Cardiac fibroblast (primary cell): ENCODE measurements around the gene SERINC4.

Experiments used
- DNase-seq, 2 donors: peaks; one replicate each; pipeline versions ENCODE4 v3.0.0 to v3.0.0-alpha.2; 2010; ENCODE audit warnings: low read depth in 2 of 2
- H3K4me3 ChIP-seq, 2 donors: replicated peaks in 1 of 2; 1 replicate in 1 of 2; 2 replicates in 1 of 2; pipeline ENCODE4 v1.5.1; 2011; ENCODE audit warnings: low read depth in 2 of 2, low read length in 2 of 2, mild to moderate bottlenecking in 2 of 2, moderate library complexity in 1 of 2
- TF ChIP-seq, protein P1 (sequence below): IDR thresholded peaks from one replicate; pipeline ENCODE4 v1.5.1; 2011; ENCODE audit warnings: low read depth, mild to moderate bottlenecking, low read length, inconsistent platforms

SERINC4 gene

DNA sequence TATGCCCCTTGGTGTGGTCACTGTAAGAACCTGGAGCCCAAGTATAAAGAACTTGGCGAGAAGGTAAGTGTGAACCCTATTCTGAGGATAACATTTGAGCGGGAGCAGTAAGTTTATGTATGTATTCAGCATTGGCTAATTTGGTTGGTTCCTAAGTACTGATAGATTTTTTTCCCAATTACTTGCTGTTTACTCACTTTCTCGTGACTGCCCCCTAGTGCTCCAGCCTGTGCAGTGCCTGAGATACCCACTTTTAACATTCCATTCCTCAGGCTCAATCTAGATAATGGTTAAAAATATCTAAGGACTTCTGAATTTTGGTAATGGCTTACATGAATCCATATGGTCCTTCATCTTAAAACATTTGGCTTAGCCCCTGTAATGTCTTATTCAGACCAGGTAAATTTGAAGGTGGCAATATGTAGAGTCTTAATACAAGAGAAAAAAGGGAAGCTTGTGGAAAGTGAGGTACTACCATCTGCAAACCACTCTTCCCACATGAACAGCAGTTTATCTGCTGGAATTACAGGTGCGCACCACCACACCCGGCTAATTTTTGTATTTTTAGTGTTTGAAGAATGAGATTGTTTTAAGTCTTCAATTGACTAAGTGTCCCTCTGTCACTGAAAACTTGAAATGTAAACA is 30.3 kb downstream of the SERINC4 start:
- TF ChIP-seq, protein P1, sequence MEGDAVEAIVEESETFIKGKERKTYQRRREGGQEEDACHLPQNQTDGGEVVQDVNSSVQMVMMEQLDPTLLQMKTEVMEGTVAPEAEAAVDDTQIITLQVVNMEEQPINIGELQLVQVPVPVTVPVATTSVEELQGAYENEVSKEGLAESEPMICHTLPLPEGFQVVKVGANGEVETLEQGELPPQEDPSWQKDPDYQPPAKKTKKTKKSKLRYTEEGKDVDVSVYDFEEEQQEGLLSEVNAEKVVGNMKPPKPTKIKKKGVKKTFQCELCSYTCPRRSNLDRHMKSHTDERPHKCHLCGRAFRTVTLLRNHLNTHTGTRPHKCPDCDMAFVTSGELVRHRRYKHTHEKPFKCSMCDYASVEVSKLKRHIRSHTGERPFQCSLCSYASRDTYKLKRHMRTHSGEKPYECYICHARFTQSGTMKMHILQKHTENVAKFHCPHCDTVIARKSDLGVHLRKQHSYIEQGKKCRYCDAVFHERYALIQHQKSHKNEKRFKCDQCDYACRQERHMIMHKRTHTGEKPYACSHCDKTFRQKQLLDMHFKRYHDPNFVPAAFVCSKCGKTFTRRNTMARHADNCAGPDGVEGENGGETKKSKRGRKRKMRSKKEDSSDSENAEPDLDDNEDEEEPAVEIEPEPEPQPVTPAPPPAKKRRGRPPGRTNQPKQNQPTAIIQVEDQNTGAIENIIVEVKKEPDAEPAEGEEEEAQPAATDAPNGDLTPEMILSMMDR: peak; percentile 91
- DNase-seq: peak; percentile 75 to 77
- no peak overlapping the region for H3K4me3 ChIP-seq

DNA sequence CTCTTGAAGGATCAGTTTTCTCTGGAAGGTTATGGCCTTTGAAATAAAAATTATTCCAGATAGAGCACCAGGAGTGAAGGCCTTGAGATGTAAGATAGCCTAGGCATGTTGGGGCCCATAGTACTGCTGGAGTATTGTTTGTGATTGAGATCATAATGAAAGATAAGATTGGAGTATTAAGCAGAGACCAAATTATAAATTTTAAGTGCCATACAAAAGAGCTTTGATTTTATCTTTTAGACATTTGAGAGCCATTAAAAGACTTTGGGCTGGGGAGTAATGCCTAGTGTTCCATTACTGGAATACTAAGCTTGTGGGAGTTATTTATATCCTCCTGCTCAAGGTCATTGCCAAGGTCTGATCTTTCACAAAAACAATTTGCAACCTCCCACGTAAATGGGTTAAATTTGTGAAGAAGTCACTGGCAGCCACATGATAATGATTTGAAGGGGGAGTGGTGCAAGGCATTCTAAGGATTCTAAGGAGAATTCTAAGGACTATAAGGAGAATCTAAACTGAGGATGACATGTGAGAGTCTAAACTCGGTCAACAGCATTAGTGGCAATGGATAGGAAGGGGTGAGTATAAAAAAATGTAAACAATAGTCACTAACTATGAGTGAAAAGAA is 36.1 kb downstream of the SERINC4 start:
- TF ChIP-seq, protein P1: no peak
- no peak for DNase-seq

DNA sequence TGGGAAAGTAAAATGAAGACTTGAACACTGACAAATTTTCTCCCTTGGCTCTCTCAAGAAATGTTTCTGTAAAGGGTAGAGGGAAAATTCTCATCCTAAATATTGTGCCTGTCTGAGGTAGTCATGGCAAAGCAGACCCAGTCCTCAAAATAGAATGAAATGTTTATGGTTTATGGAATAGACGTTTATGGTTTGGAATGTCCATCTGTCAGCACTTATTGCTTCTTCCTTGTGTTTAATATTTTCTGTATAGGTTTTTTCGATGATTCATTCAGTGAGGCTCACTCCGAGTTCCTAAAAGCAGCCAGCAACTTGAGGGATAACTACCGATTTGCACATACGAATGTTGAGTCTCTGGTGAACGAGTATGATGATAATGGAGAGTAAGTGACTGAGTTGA is 37.2 kb downstream of the SERINC4 start:
- DNase-seq: no peak
- TF ChIP-seq, protein P1: no peak

More for the DNA sequence above, 36.1 kb downstream of the SERINC4 start:
- no peak overlapping the region for H3K4me3 ChIP-seq

DNA sequence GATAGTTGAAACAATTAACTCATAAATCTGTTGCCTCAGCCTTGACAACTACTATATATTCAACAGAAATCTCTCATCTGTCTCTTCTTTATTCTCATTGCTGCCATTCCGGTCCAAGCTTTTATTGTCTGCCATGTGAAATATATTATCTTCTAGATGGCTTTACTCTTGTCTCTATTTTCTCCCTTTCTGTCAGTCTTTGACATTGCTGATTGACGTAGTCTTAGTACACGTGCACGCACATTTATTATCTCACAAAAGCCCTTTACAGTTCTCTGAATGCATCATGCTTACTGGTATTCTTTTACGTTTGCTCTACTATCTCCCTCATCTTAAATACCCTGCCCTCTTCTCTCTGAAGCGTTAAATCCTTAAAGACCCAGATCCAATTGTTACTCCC is 48.1 kb downstream of the SERINC4 start:
- TF ChIP-seq, protein P1: no peak
- DNase-seq: no peak
- no peak overlapping the region for H3K4me3 ChIP-seq

More for the DNA sequence above, 37.2 kb downstream of the SERINC4 start:
- H3K4me3 ChIP-seq: no peak overlapping the region

DNA sequence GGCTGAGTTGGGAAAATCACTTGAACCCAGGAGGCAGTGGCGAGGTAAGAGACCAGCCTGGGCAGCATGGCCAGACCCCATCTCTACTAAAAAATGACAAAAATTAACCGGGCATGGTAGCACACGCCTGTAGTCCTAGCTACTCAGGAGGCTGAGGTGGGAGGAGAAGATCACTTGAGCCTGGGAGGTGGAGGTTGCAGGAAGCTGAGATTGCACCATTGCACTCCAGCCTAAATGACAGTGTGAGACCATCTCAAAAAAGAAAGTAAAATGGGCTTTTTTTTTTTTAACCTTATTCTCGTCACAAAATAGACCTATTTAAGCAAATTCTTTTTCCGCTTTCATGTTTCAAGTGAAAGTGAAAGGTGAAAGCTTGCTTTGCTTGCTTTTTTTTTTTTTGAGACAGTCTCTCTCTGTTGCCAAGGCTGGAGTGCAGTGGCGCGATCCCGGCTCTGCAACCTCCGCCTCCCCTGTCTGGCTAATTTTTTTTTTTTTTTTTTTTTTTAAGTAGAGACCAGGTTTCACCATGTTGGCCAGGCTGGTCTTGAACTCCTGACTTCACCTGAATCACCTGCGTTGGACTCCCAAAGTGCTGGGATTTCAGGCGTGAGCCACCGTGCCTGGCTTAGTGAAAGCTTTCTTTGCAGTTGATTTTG is 50.2 kb downstream of the SERINC4 start:
- TF ChIP-seq, protein P1: no peak
- H3K4me3 ChIP-seq: no peak overlapping the region
- peak in 1 of 2 donors; percentile 16 for DNase-seq

DNA sequence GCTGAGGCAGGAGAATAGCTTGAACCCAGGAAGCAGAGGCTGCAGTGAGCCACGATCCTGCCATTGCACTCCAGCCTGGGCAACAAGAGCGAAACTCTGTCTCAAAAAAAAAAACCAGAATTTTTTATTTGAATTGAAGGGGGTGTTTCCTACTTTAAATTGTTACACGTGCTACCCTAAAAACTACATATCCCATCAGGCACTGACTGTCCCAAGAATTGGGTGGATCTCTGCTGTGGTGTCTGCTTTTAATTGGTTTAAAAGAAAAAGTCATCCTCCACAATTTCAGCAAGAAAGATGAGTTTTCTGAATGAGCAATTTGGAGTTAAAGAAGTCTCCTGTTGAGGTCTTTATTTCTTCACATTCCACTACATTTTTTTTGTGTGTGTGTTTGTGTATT is 51.6 kb downstream of the SERINC4 start:
- TF ChIP-seq, protein P1: no peak
- peak; percentile 26 to 43 for DNase-seq
- H3K4me3 ChIP-seq: peak overlapping the region in 1 of 2 donors; percentile 78

DNA sequence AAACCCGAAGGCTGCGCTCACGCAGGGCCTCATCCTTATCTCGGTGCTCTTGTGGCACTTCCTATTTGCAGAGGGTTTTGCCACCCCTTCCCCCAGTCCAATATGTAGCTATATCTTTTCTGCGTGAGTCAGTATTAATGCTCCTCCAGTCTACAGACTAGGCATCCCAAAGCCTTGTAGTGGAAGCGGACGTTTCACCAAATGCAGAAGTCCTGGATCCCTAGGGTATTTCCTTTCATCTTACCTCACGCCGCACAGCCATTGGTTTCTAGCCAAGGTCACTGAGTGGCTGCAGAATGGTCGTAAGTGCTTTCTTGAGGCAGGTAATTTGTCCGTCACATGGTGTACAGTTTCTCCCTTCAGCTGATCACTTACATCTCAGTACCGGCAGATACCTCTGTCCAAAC is 53.1 kb downstream of the SERINC4 start:
- H3K4me3 ChIP-seq: peak overlapping the region; percentile 78 to 79
- peak; percentile 44 to 59 for DNase-seq

DNA sequence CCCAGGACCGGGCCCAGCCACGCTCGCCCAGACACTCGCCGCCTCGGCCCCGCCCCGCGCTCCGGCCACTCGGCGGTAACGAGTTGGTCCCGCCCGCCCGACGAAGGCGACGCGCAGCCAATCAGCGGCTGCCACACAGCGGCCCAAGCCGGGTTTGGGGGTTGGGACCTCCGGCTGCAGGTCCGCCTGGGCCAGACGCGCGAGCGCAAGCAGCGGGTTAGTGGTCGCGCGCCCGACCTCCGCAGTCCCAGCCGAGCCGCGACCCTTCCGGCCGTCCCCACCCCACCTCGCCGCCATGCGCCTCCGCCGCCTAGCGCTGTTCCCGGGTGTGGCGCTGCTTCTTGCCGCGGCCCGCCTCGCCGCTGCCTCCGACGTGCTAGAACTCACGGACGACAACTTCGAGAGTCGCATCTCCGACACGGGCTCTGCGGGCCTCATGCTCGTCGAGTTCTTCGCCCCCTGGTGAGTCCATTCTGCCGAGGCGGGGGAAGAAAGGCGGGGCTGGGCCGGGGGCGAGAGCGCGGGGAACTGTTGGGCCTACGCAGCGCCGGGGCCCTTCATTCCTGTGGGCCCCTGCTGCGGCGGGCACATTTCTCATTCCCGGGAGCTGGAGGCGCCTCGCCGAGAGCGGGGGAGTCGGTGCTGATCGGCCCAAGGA is 53.6 kb downstream of the SERINC4 start, which contains the start of gene PDIA3:
PDIA3 (plus strand) TSS at position 194 of the 658 bp plus-strand sequence; CDS start at position 296, 102 bp downstream.
- H3K4me3 ChIP-seq: peak within 1 kb of the TSS; percentile 78 to 79
- DNase-seq: peak; percentile 90 to 92
